ENCODE data around the gene SHC4. TPM values are rescaled to one million over a fixed set of nuclear protein-coding genes. Genes with fewer than 3 reads are reported as not detected.

Gene SHC4
- total RNA-seq, 1 donor from 2014 or later = 4.2 TPM

DNA sequence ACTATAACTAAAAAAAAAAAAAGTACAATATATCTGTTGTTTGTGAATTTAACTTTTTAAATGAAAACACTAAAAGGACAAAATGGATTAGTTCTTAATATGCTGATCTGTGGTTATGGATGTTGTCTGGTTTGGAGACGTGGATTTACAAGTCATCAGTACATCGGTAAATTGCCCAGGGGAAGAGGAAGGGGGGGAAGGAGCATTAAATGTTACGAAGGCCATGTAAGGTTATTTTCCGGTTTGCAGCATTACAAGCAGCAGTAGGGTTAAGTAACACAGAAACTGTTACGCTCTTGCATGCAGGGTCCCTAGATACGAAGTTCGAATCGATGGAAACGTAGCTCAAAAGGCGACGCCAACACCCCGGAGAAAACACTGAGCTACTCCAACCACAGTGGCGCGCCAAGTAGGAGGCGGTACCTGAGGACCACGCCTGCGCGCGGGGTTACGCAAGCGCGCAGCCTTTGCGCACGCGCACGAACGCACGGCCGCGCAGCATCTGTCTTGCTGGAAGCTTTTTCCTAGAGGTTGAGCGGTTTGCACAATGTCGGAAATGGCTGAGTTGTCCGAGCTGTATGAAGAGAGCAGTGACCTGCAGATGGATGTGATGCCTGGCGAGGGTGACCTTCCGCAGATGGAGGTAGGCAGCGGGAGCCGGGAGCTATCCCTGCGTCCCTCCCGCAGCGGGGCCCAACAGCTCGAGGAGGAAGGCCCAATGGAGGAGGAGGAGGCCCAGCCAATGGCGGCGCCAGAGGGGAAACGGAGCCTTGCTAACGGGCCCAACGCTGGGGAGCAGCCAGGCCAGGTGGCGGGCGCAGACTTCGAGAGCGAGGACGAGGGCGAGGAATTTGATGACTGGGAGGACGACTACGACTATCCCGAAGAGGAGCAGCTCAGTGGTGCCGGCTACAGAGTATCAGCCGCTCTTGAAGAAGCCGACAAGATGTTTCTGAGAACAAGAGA is 85.8 kb downstream of the SHC4 start, which contains the start of gene EID1:
EID1 (plus strand) TSS at position 505 of the 966 bp plus-strand sequence; CDS start at position 548, 43 bp downstream.
- H3K4me3 ChIP-seq (ENCODE audit: low read depth, low read length) = peak within 1 kb of the TSS; percentile 69
- peak; percentile 70 for DNase-seq (ENCODE audit: low read depth)
- no peaks in the 10 kb centered on the region for H3K36me3 ChIP-seq (ENCODE audit: control insufficient read depth, insufficient read depth, low read length)
- no peaks in the 10 kb centered on the region for H3K27me3 ChIP-seq (ENCODE audit: control insufficient read depth, insufficient read depth, low read length)
- TF ChIP-seq, protein P1, sequence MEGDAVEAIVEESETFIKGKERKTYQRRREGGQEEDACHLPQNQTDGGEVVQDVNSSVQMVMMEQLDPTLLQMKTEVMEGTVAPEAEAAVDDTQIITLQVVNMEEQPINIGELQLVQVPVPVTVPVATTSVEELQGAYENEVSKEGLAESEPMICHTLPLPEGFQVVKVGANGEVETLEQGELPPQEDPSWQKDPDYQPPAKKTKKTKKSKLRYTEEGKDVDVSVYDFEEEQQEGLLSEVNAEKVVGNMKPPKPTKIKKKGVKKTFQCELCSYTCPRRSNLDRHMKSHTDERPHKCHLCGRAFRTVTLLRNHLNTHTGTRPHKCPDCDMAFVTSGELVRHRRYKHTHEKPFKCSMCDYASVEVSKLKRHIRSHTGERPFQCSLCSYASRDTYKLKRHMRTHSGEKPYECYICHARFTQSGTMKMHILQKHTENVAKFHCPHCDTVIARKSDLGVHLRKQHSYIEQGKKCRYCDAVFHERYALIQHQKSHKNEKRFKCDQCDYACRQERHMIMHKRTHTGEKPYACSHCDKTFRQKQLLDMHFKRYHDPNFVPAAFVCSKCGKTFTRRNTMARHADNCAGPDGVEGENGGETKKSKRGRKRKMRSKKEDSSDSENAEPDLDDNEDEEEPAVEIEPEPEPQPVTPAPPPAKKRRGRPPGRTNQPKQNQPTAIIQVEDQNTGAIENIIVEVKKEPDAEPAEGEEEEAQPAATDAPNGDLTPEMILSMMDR (IDR thresholded peaks at IDR 0.05; ENCODE audit: insufficient read depth, low read length, poor library complexity, severe bottlenecking) = no peak

DNA sequence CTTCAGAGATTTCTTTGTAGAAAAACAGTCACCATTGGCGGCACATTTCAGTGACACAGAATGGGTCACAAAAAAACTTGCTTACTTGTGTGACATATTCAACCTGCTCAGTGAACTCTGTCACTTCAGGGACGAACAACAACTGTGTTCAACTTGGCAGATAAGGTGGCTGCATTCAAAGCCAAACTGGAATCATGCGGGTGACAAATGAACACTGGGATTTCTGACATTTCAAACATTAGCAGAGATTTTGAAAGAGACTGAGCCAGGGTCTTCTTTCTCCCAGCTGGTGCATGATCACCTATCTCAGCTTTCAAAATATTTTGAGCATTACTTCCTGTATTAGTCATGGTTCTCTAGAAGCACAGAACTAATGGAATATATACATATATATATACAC is 87.7 kb downstream of the SHC4 start:
- TF ChIP-seq, protein P1 (IDR thresholded peaks at IDR 0.05; ENCODE audit: insufficient read depth, low read length, poor library complexity, severe bottlenecking) = no peak
- Histone ChIP-seq H3K36me3 (ENCODE audit: control insufficient read depth, insufficient read depth, low read length) (no peaks in the 10 kb centered on the region), H3K4me3 (ENCODE audit: low read depth, low read length) (no peak overlapping the region), H3K27me3 (ENCODE audit: control insufficient read depth, insufficient read depth, low read length) (no peaks in the 10 kb centered on the region)
- DNase-seq (ENCODE audit: low read depth) = no peak

DNA sequence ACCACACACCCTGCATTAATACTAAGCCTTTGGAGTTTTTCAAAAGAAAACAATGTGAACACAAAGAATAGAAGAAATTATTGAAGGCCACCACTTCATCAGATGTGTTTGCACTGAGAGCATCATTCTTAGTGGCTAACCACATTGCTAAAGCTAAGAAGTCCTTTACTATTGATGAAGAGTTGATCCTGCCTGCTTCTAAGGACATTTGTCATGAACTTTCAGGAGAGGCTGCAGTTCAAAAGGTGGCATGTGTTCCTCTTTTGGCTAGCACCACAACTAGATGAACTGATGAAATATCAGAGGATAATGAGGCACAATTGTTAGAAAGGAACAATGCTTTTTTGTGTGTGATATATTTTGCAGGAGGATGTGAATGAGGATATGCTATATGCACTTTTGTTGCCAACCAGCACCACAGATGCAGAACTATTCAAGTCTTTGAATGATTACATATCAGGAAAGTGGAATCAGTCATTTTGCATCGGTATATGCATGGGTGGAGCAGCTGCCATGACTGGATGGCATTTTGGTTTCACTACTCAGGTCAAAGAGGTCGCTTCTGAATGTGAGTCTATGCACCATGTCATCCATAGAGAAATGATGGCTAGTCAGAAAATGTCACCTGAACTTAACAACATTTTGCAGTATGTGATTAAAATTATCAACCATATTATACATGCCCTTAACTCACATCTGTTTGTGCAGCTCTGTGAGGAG is 88.3 kb downstream of the SHC4 start:
- TF ChIP-seq, protein P1 (IDR thresholded peaks at IDR 0.05; ENCODE audit: insufficient read depth, low read length, poor library complexity, severe bottlenecking) = no peak
- DNase-seq (ENCODE audit: low read depth) = no peak
- Histone ChIP-seq H3K27me3 (ENCODE audit: control insufficient read depth, insufficient read depth, low read length) (no peaks in the 10 kb centered on the region), H3K4me3 (ENCODE audit: low read depth, low read length) (no peak overlapping the region), H3K36me3 (ENCODE audit: control insufficient read depth, insufficient read depth, low read length) (no peaks in the 10 kb centered on the region)

DNA sequence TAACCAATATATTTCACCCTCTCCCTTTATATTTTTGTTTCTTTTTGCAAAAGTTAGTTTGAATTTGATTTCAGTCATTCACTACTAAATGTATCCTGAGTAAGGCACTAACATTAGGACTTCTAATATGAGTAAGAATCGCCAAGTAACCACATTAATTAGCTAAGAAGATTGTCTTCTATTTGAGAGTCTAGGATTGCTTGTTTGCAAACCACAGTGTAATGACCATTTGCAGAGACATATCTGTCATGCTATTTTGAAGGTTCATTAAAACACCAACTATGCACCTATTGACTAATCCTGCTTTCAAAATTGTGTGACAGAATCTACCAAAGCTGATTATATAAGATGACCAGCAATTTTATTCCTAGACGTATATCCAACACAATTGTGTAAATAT is 91.1 kb downstream of the SHC4 start:
- Histone ChIP-seq H3K4me3 (ENCODE audit: low read depth, low read length) (no peak overlapping the region), H3K27me3 (ENCODE audit: control insufficient read depth, insufficient read depth, low read length) (no peaks in the 10 kb centered on the region), H3K36me3 (ENCODE audit: control insufficient read depth, insufficient read depth, low read length) (no peaks in the 10 kb centered on the region)
- DNase-seq (ENCODE audit: low read depth) = no peak
- TF ChIP-seq, protein P1 (IDR thresholded peaks at IDR 0.05; ENCODE audit: insufficient read depth, low read length, poor library complexity, severe bottlenecking) = no peak

DNA sequence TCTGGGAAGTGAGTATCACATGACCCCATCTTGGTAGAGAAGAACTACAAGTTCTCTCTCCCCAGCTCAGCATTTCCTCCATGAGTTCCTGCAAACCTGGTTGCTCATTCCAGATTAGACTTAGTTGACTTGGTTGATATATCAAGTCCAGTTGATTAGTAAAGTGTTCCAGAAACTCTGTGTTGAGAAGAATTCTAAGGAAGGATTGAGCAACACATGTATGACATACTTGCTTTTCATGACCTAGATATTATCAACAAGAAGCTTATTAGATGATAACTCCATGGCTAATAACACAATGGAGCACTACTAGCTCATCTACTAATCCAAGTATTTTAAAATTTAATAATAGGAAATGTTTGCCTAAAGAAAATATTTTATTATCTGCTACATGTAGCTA is 92.2 kb downstream of the SHC4 start:
- no peaks in the 10 kb centered on the region for H3K27me3 ChIP-seq (ENCODE audit: control insufficient read depth, insufficient read depth, low read length)
- no peak for DNase-seq (ENCODE audit: low read depth)
- no peaks in the 10 kb centered on the region for H3K36me3 ChIP-seq (ENCODE audit: control insufficient read depth, insufficient read depth, low read length)
- no peak overlapping the region for H3K4me3 ChIP-seq (ENCODE audit: low read depth, low read length)
- TF ChIP-seq, protein P1 (IDR thresholded peaks at IDR 0.05; ENCODE audit: insufficient read depth, low read length, poor library complexity, severe bottlenecking) = no peak
